OCI-LY3 (cell line): ENCODE results near the gene DMAC2.

ENCODE experiments used
- EZH2phosphoT487 ChIP-seq: fragments of 200-600 bp; shearing (Covaris generic); IDR thresholded peaks from 2 replicates; pipeline ENCODE4 v1.6.1; 2018; ENCODE audit warnings: antibody characterized with exemption, mixed run types, low read depth
- TF ChIP-seq, protein P1 (sequence below): fragments of 200-600, 300-600 bp; sonication (generic); IDR thresholded peaks from 2 replicates; pipeline ENCODE4 v1.5.1; 2014; ENCODE audit warnings: antibody characterized with exemption, low read length, low read depth

DNA sequence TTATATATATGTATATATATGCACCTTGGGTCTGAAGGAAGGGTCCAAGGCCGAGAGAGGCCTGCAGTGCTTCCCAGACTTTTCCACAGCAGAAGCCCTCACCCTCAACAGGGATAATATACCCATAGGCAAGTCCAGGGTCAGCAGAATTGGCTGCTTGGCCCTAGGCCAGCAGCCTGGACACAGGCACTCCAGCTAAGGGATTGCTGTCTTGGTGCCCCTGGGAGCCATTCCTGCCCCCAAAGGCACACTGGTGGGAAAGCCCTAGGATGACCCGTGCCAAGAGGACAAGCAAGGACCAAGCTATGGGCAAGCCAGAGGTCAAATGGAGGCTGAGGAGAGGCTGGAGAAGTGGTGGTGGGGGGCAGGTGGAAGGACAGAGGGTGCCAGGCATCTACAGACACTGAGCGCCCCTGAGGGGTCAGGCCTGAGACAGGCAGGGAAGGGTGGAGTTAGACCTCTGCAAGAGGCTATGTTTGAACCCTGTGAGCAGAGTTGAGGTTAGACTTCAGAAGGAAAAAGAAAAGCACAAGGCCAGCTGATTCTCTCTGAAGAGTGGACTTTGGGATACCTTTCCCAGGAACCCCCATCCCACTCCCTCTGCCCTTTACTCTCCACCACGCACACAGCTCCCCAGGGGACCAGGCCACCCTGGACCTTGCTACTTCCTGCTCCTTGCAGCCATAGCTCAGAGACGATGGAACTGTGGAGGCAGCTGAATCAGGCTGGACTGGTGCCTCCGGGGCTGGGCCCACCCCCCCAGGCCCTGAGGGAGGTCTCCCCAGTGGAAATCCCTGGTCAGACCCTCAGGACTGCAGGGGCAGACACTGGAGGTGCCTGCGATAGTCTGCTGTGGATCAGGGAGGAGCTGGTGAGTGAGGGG is 3.0 kb upstream of the DMAC2 start, which contains the start of gene ERICH4:
- TF ChIP-seq, protein P1, sequence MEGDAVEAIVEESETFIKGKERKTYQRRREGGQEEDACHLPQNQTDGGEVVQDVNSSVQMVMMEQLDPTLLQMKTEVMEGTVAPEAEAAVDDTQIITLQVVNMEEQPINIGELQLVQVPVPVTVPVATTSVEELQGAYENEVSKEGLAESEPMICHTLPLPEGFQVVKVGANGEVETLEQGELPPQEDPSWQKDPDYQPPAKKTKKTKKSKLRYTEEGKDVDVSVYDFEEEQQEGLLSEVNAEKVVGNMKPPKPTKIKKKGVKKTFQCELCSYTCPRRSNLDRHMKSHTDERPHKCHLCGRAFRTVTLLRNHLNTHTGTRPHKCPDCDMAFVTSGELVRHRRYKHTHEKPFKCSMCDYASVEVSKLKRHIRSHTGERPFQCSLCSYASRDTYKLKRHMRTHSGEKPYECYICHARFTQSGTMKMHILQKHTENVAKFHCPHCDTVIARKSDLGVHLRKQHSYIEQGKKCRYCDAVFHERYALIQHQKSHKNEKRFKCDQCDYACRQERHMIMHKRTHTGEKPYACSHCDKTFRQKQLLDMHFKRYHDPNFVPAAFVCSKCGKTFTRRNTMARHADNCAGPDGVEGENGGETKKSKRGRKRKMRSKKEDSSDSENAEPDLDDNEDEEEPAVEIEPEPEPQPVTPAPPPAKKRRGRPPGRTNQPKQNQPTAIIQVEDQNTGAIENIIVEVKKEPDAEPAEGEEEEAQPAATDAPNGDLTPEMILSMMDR, result no peak
- TF ChIP-seq EZH2phosphoT487, result no peak
